PC-3 (cell line): Measurements from ENCODE around the gene ARSB. TPM values are rescaled to one million over a fixed set of nuclear protein-coding genes. Genes with fewer than 3 reads are reported as not detected.

Source experiments
- ATAC-seq: fragments of 200-7000 bp; cut with Tn5 transposase; 2 replicates; pipeline ENCODE4 v1.9.1; 2020; ENCODE audit warnings: mild to moderate bottlenecking, moderate library complexity
- BruUV-seq: library from RNA; stranded (reverse); fragments of 400-500 nt; replicated peaks from 2 replicates; lab custom pipeline; 2021; lab: Mats Ljungman, UMichigan
- CTCF ChIA-PET: fragments of 300-600 bp; sonication (Branson Sonifier 250); formaldehyde crosslinking; loops from one replicate; lab custom pipeline; 2022; ENCODE audit warnings: antibody characterized with exemption; lab: Charles Lee
- POLR2A ChIA-PET: fragments of 300-600 bp; sonication (Branson Sonifier 250); formaldehyde crosslinking; loops from one replicate; lab custom pipeline; 2022; ENCODE audit warnings: antibody characterized with exemption; ENCODE audit not compliant: unreplicated experiment; lab: Charles Lee
- DNase-seq: peaks from one replicate; pipeline ENCODE4 v3.0.0-alpha.2; 2015
- H2AFZ ChIP-seq: fragments of 300-600 bp; sonication (generic); 2 replicates; pipeline ENCODE4 v1.6.0; 2016; ENCODE audit warnings: antibody characterized with exemption, low read length
- H3F3A ChIP-seq: fragments of 300-600 bp; sonication (generic); one replicate; pipeline ENCODE4 v1.6.0; 2017; ENCODE audit warnings: antibody characterized with exemption, low read length, control low read depth, mild to moderate bottlenecking; ENCODE audit not compliant: unreplicated experiment
- H3K27ac ChIP-seq: fragments of 300-600 bp; sonication (generic); 2 replicates; pipeline ENCODE4 v1.5.1; 2016; ENCODE audit warnings: mild to moderate bottlenecking, low read length
- H3K27me3 ChIP-seq: fragments of 300-600 bp; sonication (generic); 2 replicates; pipeline ENCODE4 v1.6.1; 2016; ENCODE audit warnings: low read length, mixed read lengths
- H3K36me3 ChIP-seq: fragments of 300-600 bp; sonication (generic); 2 replicates; pipeline ENCODE4 v1.6.1; 2016; ENCODE audit warnings: low read depth, mixed run types, low read length, mixed read lengths
- H3K4me1 ChIP-seq: fragments of 300-600 bp; sonication (generic); 2 replicates; pipeline ENCODE4 v1.5.1; 2016; ENCODE audit warnings: low read length; ENCODE audit not compliant: insufficient read depth
- H3K4me2 ChIP-seq: fragments of 300-600 bp; sonication (generic); 2 replicates; pipeline ENCODE4 v1.6.0; 2016; ENCODE audit warnings: low read length
- H3K4me3 ChIP-seq: fragments of 300-600 bp; sonication (generic); 2 replicates; pipeline ENCODE4 v1.5.1; 2016; ENCODE audit warnings: mild to moderate bottlenecking, low read length, mixed read lengths
- H3K79me2 ChIP-seq: fragments of 300-600 bp; sonication (generic); 2 replicates; pipeline ENCODE4 v1.6.1; 2017; ENCODE audit warnings: low read length, mixed read lengths
- H3K9ac ChIP-seq: fragments of 300-600 bp; sonication (generic); 2 replicates; pipeline ENCODE4 v1.6.0; 2016; ENCODE audit warnings: mild to moderate bottlenecking, low read length
- H3K9me2 ChIP-seq: fragments of 300-600 bp; sonication (generic); replicated peaks from 2 replicates; pipeline ENCODE4 v1.6.1; 2016; ENCODE audit warnings: mixed run types, low read length, mixed read lengths
- H3K9me3 ChIP-seq: fragments of 300-600 bp; sonication (generic); 2 replicates; pipeline ENCODE4 v1.6.1; 2016; ENCODE audit warnings: low read length, mixed read lengths
- H4K20me1 ChIP-seq: fragments of 300-600 bp; sonication (generic); 2 replicates; pipeline ENCODE4 v1.6.1; 2016; ENCODE audit warnings: low read length, mixed read lengths
- CTCF ChIP-seq: fragments of 300-600 bp; sonication (generic); conservative IDR thresholded peaks from 2 replicates; pipeline ENCODE4 v1.5.1; 2017; ENCODE audit warnings: antibody characterized with exemption, low read depth, mild to moderate bottlenecking, low read length
- EZH2 ChIP-seq: fragments of 300-600 bp; sonication (generic); IDR thresholded peaks from one replicate; pipeline ENCODE4 v1.6.1; 2017; ENCODE audit warnings: antibody characterized with exemption, mild to moderate bottlenecking, low read length; ENCODE audit not compliant: unreplicated experiment
- EZH2phosphoT487 ChIP-seq: fragments of 300-600 bp; sonication (generic); IDR thresholded peaks from 2 replicates; pipeline ENCODE4 v1.6.1; 2018; ENCODE audit warnings: mild to moderate bottlenecking, antibody characterized with exemption, low read length, borderline replicate concordance
- intact Hi-C: fragments of 100-400 bp; cut with micrococcal nuclease; formaldehyde crosslinking; loops from 2 replicates; pipeline ENCODE4 v1.9.0; 2023
- total RNA-seq: library from RNA; depleted of rRNA; stranded (reverse); fragments of >200 nt; gene quantifications from 2 replicates; pipeline ENCODE4 v1.2.3, GENCODE V29; 2014

The ARSB gene
- total RNA-seq, 1 experiment from 2014 or later, result 8.1 TPM

GRCh38 chr5:78961743-78962142, 23.4 kb downstream of the ARSB start:
- DNase-seq (no peak), ATAC-seq (no peak)
- H3K9me2 ChIP-seq, result no peaks in the 10 kb centered on the region
- no peaks in the 10 kb centered on the region for H3K9me3 ChIP-seq
- no peak overlapping the region for H3K4me2 ChIP-seq
- no peaks in the 10 kb centered on the region for H3K27me3 ChIP-seq
- H4K20me1 ChIP-seq, result no peaks in the 10 kb centered on the region
- CTCF ChIA-PET, result no interaction called here
- H3K79me2 ChIP-seq, result no peaks in the 10 kb centered on the region
- H2AFZ ChIP-seq, result no peak overlapping the region
- TF ChIP-seq EZH2phosphoT487 (no peak), CTCF (no peak), EZH2 (no peak)
- H3K36me3 ChIP-seq, result no peaks in the 10 kb centered on the region
- no TSS peak for BruUV-seq
- H3K4me1 ChIP-seq, result no peaks in the 10 kb centered on the region
- POLR2A ChIA-PET, result no interaction called here
- H3K9ac ChIP-seq, result no peak overlapping the region
- no peak overlapping the region for H3K4me3 ChIP-seq
- no peaks in the 10 kb centered on the region for H3F3A ChIP-seq
- H3K27ac ChIP-seq, result no peak overlapping the region
- intact Hi-C loops, result no loop called here

DNA sequence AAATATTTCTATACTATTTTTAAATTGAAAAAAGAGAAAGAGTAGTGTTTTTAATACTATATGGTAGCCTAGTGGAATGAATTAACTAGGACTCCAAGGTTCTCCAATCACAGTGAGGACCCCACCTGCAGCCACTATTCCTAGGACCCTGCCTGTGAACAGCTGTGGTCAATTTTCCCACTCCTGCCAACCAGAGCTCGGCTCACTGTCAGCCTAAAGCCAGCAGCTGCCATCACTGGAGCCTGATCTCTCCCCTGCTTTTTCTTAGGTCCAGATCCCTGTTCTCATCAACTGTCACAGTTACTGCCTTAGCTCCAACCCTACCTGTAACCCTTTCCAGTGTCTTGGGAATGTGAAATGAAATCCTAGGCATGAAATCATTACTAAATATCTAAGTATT, 25.3 kb downstream of the ARSB start:
- no peak overlapping the region for H3K9ac ChIP-seq
- H3K27ac ChIP-seq, result no peak overlapping the region
- no peak overlapping the region for H3K4me2 ChIP-seq
- ChIA-PET CTCF (no interaction called here), POLR2A (no interaction called here)
- H3K27me3 ChIP-seq, result no peaks in the 10 kb centered on the region
- BruUV-seq, result no TSS peak
- H3K4me3 ChIP-seq, result no peak overlapping the region
- no peak overlapping the region for H2AFZ ChIP-seq
- intact Hi-C loops, result no loop called here
- ATAC-seq (no peak), DNase-seq (no peak)
- no peaks in the 10 kb centered on the region for H3K4me1 ChIP-seq
- H3F3A ChIP-seq, result no peaks in the 10 kb centered on the region
- H3K9me3 ChIP-seq, result no peaks in the 10 kb centered on the region
- no peaks in the 10 kb centered on the region for H3K79me2 ChIP-seq
- H3K36me3 ChIP-seq, result no peaks in the 10 kb centered on the region
- no peaks in the 10 kb centered on the region for H3K9me2 ChIP-seq
- TF ChIP-seq EZH2phosphoT487 (no peak), CTCF (no peak), EZH2 (no peak)
- H4K20me1 ChIP-seq, result no peaks in the 10 kb centered on the region

DNA sequence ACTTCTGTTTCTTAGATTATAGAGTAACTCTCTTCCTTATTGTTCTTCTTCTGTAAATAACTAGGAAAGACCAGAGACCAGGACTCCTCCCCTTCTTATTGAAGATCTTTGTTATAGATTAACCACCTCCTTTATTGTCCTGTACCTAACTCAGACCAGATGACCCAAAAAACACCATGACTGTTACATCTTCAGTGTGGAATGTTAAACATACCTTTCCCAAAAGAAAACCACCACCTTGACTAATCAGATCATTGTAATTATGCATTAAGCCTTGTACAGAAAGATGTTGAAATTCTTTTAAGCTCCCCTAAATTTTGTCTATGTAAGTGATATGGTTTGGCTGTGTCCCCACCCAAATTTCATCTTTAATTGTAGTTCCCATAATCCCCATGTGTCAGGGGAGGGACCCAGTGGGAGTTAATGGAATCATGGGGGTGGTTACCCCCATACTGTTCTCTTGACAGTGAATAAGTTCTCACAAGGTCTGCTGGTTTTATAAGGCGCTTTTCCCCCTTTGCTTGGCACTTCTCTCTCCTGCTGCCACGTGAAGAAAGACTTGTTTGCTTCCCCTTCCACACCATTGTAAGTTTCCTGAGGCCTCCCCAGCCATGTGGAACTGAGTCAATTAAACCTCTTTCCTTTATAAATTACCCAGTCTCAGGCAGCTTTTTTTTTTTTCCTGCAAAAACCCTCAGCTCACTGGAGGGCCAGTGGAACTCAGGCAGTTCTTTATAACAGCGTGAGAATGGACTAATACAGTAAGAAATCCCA, 26.3 kb downstream of the ARSB start:
- Histone ChIP-seq H2AFZ (no peak overlapping the region), H3K9me2 (no peaks in the 10 kb centered on the region), H3K36me3 (no peaks in the 10 kb centered on the region), H3K27ac (no peak overlapping the region), H3K9ac (no peak overlapping the region), H3K4me3 (no peak overlapping the region), H4K20me1 (no peaks in the 10 kb centered on the region), H3K79me2 (no peaks in the 10 kb centered on the region), H3K4me1 (no peaks in the 10 kb centered on the region), H3F3A (no peaks in the 10 kb centered on the region), H3K27me3 (no peaks in the 10 kb centered on the region), H3K4me2 (no peak overlapping the region), H3K9me3 (no peaks in the 10 kb centered on the region)
- CTCF ChIA-PET, result no interaction called here
- ATAC-seq, result no peak
- POLR2A ChIA-PET, result no interaction called here
- DNase-seq, result no peak
- no TSS peak for BruUV-seq
- intact Hi-C loops, result no loop called here
- TF ChIP-seq EZH2, result no peak
- TF ChIP-seq CTCF, result no peak
- TF ChIP-seq EZH2phosphoT487, result no peak
